Measurements from ENCODE around the gene ADI1. TPM values are rescaled to one million over a fixed set of nuclear protein-coding genes. Genes with fewer than 3 reads are reported as not detected.
"Not testable (repeated sequence)": the region's sequence is repeated elsewhere in the genome, so short reads cannot be mapped to it uniquely, and the experiment has no call there.

The ADI1 gene
- total and polyA plus RNA-seq, 8 donors, result 34.8 to 83.8 (median 40.9) TPM

DNA sequence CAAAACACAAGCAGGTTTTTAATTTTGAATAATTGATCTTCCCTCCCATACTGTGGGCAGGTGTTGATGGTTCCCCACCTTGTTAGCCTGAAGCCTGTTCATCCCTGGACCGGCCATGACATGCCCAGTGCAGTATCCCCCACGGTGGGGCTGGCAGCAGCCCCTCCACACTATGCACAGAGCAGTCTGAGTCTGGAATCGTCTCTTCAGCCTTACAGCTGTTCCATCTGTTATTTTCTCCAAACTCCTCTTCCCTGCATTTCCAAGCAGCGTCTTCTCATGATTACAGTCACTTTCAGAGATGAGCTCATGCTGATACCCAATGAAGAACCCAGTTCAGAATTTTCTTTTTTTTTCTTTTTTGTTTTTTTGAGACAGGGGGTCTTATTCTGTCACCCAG, 68.2 kb downstream of the ADI1 start:
- intact Hi-C loops (cut with DNase I), result no loop called here
- TF ChIP-seq, protein P1, sequence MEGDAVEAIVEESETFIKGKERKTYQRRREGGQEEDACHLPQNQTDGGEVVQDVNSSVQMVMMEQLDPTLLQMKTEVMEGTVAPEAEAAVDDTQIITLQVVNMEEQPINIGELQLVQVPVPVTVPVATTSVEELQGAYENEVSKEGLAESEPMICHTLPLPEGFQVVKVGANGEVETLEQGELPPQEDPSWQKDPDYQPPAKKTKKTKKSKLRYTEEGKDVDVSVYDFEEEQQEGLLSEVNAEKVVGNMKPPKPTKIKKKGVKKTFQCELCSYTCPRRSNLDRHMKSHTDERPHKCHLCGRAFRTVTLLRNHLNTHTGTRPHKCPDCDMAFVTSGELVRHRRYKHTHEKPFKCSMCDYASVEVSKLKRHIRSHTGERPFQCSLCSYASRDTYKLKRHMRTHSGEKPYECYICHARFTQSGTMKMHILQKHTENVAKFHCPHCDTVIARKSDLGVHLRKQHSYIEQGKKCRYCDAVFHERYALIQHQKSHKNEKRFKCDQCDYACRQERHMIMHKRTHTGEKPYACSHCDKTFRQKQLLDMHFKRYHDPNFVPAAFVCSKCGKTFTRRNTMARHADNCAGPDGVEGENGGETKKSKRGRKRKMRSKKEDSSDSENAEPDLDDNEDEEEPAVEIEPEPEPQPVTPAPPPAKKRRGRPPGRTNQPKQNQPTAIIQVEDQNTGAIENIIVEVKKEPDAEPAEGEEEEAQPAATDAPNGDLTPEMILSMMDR (IDR thresholded peaks at IDR 0.05), result no peak
- no peak for DNase-seq
- H3K27ac ChIP-seq, result no peak overlapping the region
- peaks cover 0 to 69% of the 10 kb centered on the region in 2 donors for H3K36me3 ChIP-seq
- no peaks in the 10 kb centered on the region for H3K9me3 ChIP-seq
- no peak for ATAC-seq
- H3K4me3 ChIP-seq, result no peak overlapping the region
- peaks cover 0 to 6% of the 10 kb centered on the region in 2 donors for H3K4me1 ChIP-seq
- no peaks in the 10 kb centered on the region for H3K27me3 ChIP-seq

DNA sequence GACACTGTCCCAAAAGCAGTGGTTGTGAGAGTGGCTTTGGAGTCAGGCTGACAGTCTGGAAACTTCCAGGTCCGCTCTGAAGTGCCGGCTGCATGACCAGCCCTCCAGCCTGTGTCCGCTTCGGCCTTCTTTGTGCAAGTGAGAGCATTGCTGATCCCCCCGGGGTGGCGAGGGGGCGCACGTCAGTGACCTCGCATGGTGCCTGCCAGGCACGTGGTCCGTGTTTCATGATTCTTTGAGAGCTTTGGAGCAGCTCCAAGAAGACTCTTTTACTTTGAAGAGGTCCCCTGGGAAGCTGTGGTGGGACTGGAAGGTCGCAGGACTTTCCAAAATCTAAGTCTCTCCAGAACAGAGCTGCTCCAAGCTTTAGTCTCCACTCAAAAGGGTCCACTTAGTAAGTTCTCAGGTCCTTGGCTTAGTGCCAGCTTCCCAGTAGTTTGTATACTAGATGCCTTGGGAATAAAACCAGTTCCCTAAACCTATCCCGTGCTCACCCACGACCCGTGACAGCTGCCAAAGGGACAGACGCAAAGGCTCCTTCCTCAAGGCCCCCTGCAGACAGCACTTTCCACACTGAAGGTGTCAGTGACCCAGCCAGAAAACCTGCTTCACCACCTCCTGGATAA, 68.8 kb downstream of the ADI1 start:
- Histone ChIP-seq H3K9me3 (no peaks in the 10 kb centered on the region), H3K27me3 (no peaks in the 10 kb centered on the region), H3K27ac (no peak overlapping the region), H3K4me3 (no peak overlapping the region), H3K4me1 (peaks cover 0 to 6% of the 10 kb centered on the region in 2 donors), H3K36me3 (peaks cover 0 to 75% of the 10 kb centered on the region in 2 donors)
- ATAC-seq, result no peak
- peak in 2 of 4 donors; percentile 28 to 29 for DNase-seq
- TF ChIP-seq, protein P1 (IDR thresholded peaks at IDR 0.05), result no peak
- intact Hi-C loops (cut with DNase I), result no loop called here

DNA sequence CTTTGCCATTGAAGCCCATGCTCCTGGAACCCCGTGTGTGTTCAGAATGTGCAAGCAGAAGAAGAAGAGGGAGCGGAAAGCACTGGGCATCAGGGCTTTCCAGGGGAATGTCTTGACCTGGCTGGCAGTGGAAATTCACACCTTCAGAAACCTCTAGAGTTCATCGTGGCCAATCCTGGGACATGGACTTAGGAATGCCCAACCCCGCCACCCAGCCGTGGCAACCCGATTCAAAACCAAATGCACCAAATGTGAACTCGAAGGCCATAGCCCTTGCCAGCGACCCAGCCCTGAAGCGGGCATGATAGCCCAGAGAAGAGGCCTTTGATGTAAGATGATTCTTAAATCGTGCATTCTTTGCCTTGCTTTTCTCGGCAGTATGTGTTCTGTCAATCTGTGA, 69.4 kb downstream of the ADI1 start:
- ATAC-seq (no peak), DNase-seq (no peak)
- Histone ChIP-seq H3K9me3 (no peaks in the 10 kb centered on the region), H3K4me1 (peaks cover 0 to 6% of the 10 kb centered on the region in 2 donors), H3K27ac (no peak overlapping the region), H3K27me3 (no peaks in the 10 kb centered on the region), H3K36me3 (peaks cover 0 to 79% of the 10 kb centered on the region in 2 donors), H3K4me3 (no peak overlapping the region)
- TF ChIP-seq, protein P1 (IDR thresholded peaks at IDR 0.05), result no peak
- intact Hi-C loops (cut with DNase I), result no loop called here

DNA sequence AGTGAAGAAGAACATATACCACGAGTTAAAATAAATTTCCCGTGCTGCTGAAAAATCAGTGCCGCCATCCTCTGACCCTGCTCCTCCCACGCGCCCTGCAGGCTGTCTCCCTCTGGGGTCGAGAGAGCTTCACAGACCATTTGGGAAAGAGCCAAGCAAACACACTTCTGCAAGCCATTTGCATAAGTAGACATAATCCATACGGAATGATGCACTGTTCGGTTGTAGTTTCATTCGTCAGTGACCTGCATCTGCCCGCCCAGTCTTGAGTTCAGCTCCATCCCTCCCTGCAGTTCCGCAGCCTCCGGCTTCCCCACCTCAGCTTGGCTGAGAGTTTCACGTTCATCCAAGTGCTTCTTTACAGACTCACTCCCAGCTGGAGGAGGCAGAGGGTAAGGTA, 70.2 kb downstream of the ADI1 start:
- Histone ChIP-seq H3K4me3 (no peak overlapping the region), H3K36me3 (peaks cover 0 to 80% of the 10 kb centered on the region in 2 donors), H3K4me1 (peaks cover 0 to 6% of the 10 kb centered on the region in 2 donors), H3K27ac (no peak overlapping the region), H3K27me3 (no peaks in the 10 kb centered on the region), H3K9me3 (no peaks in the 10 kb centered on the region)
- intact Hi-C loops (cut with DNase I), result no loop called here
- no peak for ATAC-seq
- DNase-seq, result peak in 1 of 4 donors; percentile 34
- TF ChIP-seq, protein P1 (IDR thresholded peaks at IDR 0.05), result no peak

DNA sequence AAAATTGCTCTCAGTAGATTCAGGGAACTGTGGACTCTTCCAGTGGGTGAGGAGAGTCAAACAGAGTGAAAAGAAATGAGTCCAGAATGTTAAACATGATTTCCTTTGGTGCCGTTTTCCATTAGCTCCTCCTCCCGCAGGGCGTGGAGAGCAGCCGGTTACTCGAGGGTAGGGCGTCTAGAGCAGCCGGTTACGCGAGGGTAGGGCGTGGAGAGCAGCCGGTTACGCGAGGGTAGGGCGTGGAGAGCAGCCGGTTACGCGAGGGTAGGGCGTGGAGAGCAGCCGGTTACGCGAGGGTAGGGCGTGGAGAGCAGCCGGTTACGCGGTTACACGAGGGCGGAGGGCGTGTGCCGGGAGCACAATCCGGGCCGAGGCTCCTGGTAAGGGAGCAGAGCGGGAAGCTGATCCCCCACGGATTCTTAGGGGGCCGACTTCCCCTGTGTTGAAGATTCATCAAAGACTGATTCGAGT, 70.9 kb downstream of the ADI1 start:
- H3K27me3 ChIP-seq; intact Hi-C loops (cut with DNase I); H3K4me1 ChIP-seq; DNase-seq; H3K4me3 ChIP-seq; H3K9me3 ChIP-seq; H3K27ac ChIP-seq: not testable (repeated sequence)
- peaks cover 0 to 86% of the 10 kb centered on the region in 2 donors for H3K36me3 ChIP-seq
- peak; percentile 12 for ATAC-seq

Data from left lung (tissue), 10 donors.